HG03439 (cell line): ENCODE results near the gene THADA.

Source experiments
- ATAC-seq: cut with Tn5 transposase; IDR thresholded peaks from one replicate; pipeline ENCODE4 v1.9.1; 2021; ENCODE audit warnings: mild to moderate bottlenecking, moderate library complexity; ENCODE audit not compliant: unreplicated experiment

THADA gene

DNA sequence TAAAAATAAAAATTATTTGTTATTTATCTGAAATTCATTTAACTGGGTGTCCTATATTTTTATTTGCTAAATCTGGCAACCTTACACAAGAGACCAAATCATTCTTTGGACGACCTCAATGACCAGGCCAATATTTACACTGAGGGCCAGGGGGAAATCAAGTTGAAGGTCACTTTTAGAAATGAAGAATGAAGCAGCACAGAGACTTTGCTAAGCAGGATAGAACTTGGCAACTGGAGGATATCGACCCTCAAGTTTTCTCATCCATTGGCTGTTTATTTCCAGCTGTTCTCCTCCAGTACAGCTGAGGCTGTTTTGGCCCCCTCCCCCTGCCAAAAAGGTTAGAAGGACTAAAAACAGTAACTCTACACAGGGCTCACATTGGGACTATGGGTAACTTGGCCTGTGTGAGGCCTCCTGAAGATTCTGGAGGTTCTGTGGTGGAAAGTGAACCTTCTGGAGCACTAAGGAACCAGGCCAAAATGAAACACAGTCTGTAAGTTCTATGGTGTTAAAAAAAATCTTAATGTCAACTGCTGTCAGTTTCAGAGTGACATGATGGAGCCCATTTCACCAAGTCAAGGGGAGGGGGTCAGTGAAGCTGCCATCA is 337.2 kb downstream of the THADA start:
- ATAC-seq = no peak

DNA sequence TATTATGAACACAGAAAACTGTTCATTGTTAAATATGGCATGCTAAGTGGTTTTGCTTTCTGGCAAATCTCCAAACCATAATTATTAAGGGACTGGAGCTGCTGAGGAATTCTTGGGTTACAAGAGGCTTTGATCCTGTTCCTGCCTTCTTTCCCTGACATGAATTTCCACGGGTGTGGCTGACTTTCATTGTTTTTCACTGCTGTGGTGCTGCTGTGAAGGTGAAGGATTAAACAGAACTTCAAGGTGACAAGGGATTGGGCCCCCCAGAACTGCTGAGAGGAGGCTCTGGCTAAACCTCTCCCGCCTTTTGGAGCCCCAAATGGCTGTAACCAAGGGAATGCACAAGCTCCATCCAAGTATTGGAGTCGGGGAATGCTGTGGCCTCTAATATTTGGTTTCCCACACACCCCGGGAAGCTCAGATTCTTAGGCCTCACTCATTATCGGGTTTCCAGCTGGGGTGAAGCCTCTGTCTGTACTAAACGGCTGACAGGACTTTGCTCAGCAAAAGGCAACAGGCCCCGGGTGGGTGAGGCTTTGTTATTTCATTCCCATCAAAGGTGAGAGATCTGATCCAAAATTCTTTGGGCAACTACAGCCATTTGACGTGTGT is 340.4 kb downstream of the THADA start:
- ATAC-seq = no peak

GRCh38 chr2:43254331-43254730 is 341.5 kb downstream of the THADA start:
- no peak for ATAC-seq

GRCh38 chr2:43251171-43251731 is 344.6 kb downstream of the THADA start:
- no peak for ATAC-seq

DNA sequence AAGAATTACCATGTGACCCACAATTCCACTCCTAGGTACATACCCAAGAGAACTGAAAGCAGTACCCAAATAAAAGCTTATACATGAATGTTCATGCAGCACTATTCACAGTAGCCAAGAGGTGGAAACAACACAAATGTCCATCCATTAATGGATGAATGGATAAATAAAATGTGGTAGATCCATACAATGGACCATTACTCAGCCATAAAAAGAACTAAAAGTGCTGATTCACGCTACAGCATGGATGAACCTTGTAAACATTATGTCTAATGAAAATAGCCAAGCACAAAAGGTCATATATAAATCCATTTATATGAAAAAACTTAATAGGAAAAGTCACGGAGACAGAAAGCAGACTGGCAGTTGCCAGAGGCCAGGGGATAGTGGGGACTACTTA is 345.8 kb downstream of the THADA start:
- ATAC-seq = no peak

DNA sequence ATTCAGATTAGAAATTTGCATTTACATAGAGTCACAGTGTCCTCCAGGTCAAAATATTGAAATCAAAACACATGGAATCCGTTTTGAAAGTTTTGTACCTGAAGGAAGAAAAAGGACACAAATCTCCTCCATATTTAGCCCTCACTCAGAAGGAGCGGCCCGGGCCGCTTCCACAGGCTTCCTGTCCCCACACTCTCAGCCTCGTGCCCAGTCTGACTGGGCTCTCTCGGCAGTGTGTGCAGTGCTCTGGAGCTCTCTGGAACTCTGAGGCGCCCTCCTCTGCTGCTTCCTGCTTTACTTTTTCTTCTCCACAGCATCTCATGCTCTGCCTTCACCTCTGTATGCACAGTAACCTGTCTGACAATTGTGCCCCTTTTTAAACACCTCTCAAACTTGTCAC is 347.2 kb downstream of the THADA start:
- no peak for ATAC-seq

GRCh38 chr2:43246641-43247040 is 349.2 kb downstream of the THADA start:
- ATAC-seq = no peak

- ATAC-seq = no peak
These were observed 354.3 kb downstream of the THADA start for GRCh38 chr2:43241558-43241957.

DNA sequence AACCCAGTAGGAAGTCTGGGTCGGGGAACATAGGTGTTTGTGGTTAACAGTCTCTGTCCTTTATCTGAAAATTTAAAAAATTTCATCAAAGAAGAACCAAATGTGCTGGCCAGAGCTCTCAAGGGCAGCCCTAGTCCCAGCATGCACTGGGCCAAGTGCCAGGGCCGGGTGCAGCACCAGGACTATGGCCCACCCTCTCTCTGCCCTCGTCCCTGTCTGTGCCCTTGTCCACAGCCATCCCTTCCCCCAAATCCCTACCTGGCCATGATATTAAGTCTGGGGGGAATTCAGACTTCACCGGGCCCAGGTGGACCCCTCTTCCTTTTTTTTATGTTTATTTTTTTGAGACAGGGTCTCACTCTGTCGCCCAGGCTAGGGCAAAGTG is 355.1 kb downstream of the THADA start:
- ATAC-seq = no peak

- ATAC-seq = no peak
These were observed 355.7 kb downstream of the THADA start for GRCh38 chr2:43239981-43240765.

DNA sequence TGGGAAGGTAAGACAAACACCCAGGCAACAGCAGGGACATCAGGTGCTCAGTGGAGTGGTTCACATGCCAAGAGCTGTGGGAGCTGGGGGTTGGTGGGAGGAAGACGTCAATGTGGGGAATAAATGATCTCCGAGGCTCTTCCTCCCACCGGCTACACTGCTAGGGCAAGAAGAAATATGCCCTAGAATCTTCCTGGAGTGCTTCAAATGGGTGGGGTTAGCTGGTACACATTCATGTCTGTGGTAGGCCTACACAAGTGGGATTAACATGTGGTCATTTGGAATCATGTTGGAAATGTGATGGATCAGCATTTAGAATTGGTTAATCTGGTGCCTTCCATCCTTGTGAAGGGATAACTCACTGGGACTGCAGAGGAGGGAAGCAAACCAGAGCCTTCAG is 357.0 kb downstream of the THADA start:
- ATAC-seq = no peak

GRCh38 chr2:43238176-43238575 is 357.7 kb downstream of the THADA start:
- no peak for ATAC-seq

- no peak for ATAC-seq
These were observed 362.3 kb downstream of the THADA start for GRCh38 chr2:43233218-43234212.

- no peak for ATAC-seq
These were observed 364.6 kb downstream of the THADA start for GRCh38 chr2:43230951-43231827.

GRCh38 chr2:43230351-43230885 is 365.4 kb downstream of the THADA start:
- ATAC-seq = no peak

DNA sequence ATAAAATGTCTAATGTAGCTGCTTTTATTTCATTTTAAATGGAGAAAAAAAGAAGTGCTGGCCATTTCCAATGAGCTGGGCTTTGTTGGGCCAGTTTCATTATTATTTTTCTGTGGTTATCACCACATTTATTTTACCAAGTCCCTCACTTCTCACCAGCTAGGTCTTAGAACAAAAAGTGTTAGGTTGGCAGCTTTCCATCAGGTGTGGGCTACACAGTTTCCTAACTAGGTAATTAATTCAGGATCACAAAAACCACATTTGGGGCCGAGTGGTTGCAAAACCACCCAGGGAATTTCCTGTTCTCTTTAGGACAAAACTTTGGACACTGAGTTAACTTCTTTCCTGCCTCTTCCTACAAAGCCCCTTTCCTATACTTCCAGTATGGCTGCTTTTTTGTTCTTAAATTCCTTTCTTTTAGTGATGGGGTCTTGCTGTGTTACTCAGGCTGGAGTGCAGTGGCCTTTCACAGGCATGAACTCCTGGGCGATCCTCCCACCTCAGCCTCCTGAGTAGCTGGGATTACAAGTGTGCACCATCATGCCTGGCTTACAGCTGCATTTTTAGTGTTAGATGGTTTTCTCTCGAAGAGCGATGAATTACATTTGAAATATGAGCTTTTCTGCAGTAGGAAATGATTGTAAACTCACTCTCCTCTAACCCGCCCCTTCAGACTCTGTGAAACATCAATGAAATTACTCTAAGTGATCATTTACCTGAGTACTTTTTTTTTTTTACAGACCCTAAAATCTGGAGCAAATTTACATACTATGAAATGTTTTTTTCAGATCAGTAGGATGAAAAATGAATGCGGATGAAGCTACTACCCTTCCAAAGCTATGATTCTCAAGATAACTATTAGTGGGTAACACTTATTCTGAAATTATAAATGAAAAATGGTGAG is 366.8 kb downstream of the THADA start:
- no peak for ATAC-seq

DNA sequence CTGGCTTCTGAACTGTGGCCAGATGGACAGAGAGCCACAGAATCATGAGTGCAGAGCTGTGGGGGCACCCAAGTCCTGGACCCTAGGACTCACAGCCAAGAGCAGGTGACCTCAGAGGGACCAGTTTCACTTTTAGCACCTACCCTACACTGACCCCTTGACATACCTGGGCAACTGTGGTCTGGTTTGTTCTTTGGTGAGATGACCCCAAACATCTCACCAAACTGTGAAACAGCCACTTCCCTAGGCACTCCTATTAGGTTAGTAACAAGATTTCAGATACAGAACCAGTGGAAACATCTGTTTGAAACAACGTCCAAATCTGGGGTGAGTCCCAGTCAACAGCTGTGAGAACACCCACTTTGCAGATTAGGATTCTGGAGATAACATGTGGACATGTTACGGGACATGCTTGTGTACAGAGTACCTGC is 367.5 kb downstream of the THADA start:
- no peak for ATAC-seq

DNA sequence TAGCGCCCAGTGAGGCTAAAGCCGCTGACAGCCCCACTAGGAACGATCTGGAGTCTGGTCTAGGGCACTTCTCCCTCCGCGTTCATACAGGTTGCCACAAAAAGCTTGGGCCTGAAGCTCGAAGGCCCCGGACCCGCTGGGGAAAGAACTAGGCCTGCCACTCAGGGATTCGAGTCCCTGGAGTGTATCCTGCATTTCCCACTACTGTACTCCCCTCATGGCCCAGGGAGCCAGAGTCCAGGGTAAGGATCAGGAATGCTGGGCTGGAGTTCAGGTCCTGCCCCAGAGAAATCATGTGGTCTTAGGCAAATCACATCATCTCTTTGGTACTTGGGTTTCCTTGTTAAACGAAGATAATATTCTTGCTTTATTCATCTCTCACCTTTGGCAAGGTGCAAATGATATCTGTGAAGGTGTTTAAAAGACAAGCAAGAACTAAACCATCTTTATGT is 368.0 kb downstream of the THADA start:
- no peak for ATAC-seq
